ENCODE results near the gene CRKL.
"Not testable (repeated sequence)": the region's sequence is repeated elsewhere in the genome, so short reads cannot be mapped to it uniquely, and the experiment has no call there.

GRCh38 chr22:20930435-20930834 is 13.2 kb downstream of the CRKL start:
- TF ChIP-seq EZH2 (IDR thresholded peaks at IDR 0.05; ENCODE audit: borderline replicate concordance, low read depth, low read length, poor library complexity, severe bottlenecking); CTCF (conservative IDR thresholded peaks at IDR 0.05; ENCODE audit: low read depth, low read length): not testable (repeated sequence)

Measured in A673 (cell line).